Measurements from ENCODE around the gene NETO1.

NETO1 gene

GRCh38 chr18:72820571-72820970, 47.2 kb downstream of the NETO1 start:
- Histone ChIP-seq H3K4me3 (ENCODE audit: low read length) (no peak overlapping the region), H3K79me2 (ENCODE audit: low read length) (no peaks in the 10 kb centered on the region), H3K27me3 (ENCODE audit: low read depth, low read length) (no peaks in the 10 kb centered on the region), H3K36me3 (replicated peaks; ENCODE audit: low read depth, low read length) (no peaks in the 10 kb centered on the region), H2AFZ (ENCODE audit: low read depth, low read length) (no peak overlapping the region), H3K9me3 (ENCODE audit: insufficient read depth, low read length) (no peaks in the 10 kb centered on the region), H3K4me1 (ENCODE audit: low read length) (no peaks in the 10 kb centered on the region), H3K9ac (ENCODE audit: low read length) (no peak overlapping the region), H4K20me1 (ENCODE audit: insufficient read depth, low read length) (no peaks in the 10 kb centered on the region), H3K4me2 (ENCODE audit: low read length) (no peak overlapping the region), H3K27ac (ENCODE audit: low read length) (no peak overlapping the region)
- TF ChIP-seq CTCF (IDR thresholded peaks at IDR 0.05; ENCODE audit: low read depth, low read length) (no peak), EZH2phosphoT487 (IDR thresholded peaks at IDR 0.05; ENCODE audit: low read depth) (no peak)

GRCh38 chr18:72819050-72819449, 48.7 kb downstream of the NETO1 start:
- no peaks in the 10 kb centered on the region for H3K9me3 ChIP-seq (ENCODE audit: insufficient read depth, low read length)
- H3K79me2 ChIP-seq (ENCODE audit: low read length): no peaks in the 10 kb centered on the region
- H3K27me3 ChIP-seq (ENCODE audit: low read depth, low read length): no peaks in the 10 kb centered on the region
- TF ChIP-seq EZH2phosphoT487 (IDR thresholded peaks at IDR 0.05; ENCODE audit: low read depth): no peak
- no peak for TF ChIP-seq CTCF (IDR thresholded peaks at IDR 0.05; ENCODE audit: low read depth, low read length)
- no peaks in the 10 kb centered on the region for H3K36me3 ChIP-seq (replicated peaks; ENCODE audit: low read depth, low read length)
- H3K4me2 ChIP-seq (ENCODE audit: low read length): no peak overlapping the region
- H3K9ac ChIP-seq (ENCODE audit: low read length): no peak overlapping the region
- no peaks in the 10 kb centered on the region for H3K4me1 ChIP-seq (ENCODE audit: low read length)
- H4K20me1 ChIP-seq (ENCODE audit: insufficient read depth, low read length): no peaks in the 10 kb centered on the region
- no peak overlapping the region for H3K27ac ChIP-seq (ENCODE audit: low read length)
- H3K4me3 ChIP-seq (ENCODE audit: low read length): no peak overlapping the region
- H2AFZ ChIP-seq (ENCODE audit: low read depth, low read length): no peak overlapping the region

- Histone ChIP-seq H3K79me2 (ENCODE audit: low read length) (no peaks in the 10 kb centered on the region), H3K4me2 (ENCODE audit: low read length) (peak overlapping the region; percentile 66), H3K9me3 (ENCODE audit: insufficient read depth, low read length) (no peaks in the 10 kb centered on the region), H3K4me1 (ENCODE audit: low read length) (peaks cover 17% of the 10 kb centered on the region), H4K20me1 (ENCODE audit: insufficient read depth, low read length) (no peaks in the 10 kb centered on the region), H3K36me3 (replicated peaks; ENCODE audit: low read depth, low read length) (no peaks in the 10 kb centered on the region), H3K4me3 (ENCODE audit: low read length) (peak overlapping the region; percentile 56), H3K27ac (ENCODE audit: low read length) (peak overlapping the region; percentile 2; the same call in 1 of the 2 replicates), H3K9ac (ENCODE audit: low read length) (no peak overlapping the region), H2AFZ (ENCODE audit: low read depth, low read length) (peak overlapping the region; percentile 58; the same call in 1 of the 2 replicates), H3K27me3 (ENCODE audit: low read depth, low read length) (no peaks in the 10 kb centered on the region)
- TF ChIP-seq EZH2phosphoT487 (IDR thresholded peaks at IDR 0.05; ENCODE audit: low read depth) (no peak), CTCF (IDR thresholded peaks at IDR 0.05; ENCODE audit: low read depth, low read length) (no peak)
Measured at GRCh38 chr18:72811047-72811446, 56.7 kb downstream of the NETO1 start.

GRCh38 chr18:72808680-72809079, 59.1 kb downstream of the NETO1 start:
- no peak overlapping the region for H3K9ac ChIP-seq (ENCODE audit: low read length)

More at GRCh38 chr18:72808680-72809079, 59.1 kb downstream of the NETO1 start:
- H4K20me1 ChIP-seq (ENCODE audit: insufficient read depth, low read length): no peaks in the 10 kb centered on the region
- H3K4me1 ChIP-seq (ENCODE audit: low read length): peaks cover 17% of the 10 kb centered on the region
- no peaks in the 10 kb centered on the region for H3K27me3 ChIP-seq (ENCODE audit: low read depth, low read length)
- H3K4me2 ChIP-seq (ENCODE audit: low read length): no peak overlapping the region
- H3K36me3 ChIP-seq (replicated peaks; ENCODE audit: low read depth, low read length): no peaks in the 10 kb centered on the region
- H3K4me3 ChIP-seq (ENCODE audit: low read length): no peak overlapping the region
- no peak overlapping the region for H2AFZ ChIP-seq (ENCODE audit: low read depth, low read length)
- no peak overlapping the region for H3K27ac ChIP-seq (ENCODE audit: low read length)
- H3K9me3 ChIP-seq (ENCODE audit: insufficient read depth, low read length): no peaks in the 10 kb centered on the region
- TF ChIP-seq CTCF (IDR thresholded peaks at IDR 0.05; ENCODE audit: low read depth, low read length): no peak
- no peak for TF ChIP-seq EZH2phosphoT487 (IDR thresholded peaks at IDR 0.05; ENCODE audit: low read depth)
- H3K79me2 ChIP-seq (ENCODE audit: low read length): no peaks in the 10 kb centered on the region

Measured in OCI-LY3 (cell line).